LNCAP (cell line): ENCODE results near the gene PEAK1.

Experiments used
- CTCF ChIP-seq: fragments of 450-650 bp; IDR thresholded peaks from 2 replicates; pipeline ENCODE4 v1.5.1; 2017; ENCODE audit warnings: mild to moderate bottlenecking

Gene PEAK1

GRCh38 chr15:77309392-77309791, 110.5 kb downstream of the PEAK1 start:
- TF ChIP-seq CTCF, result no peak

- TF ChIP-seq CTCF, result no peak
Measured at GRCh38 chr15:77305953-77306352, 114.0 kb downstream of the PEAK1 start.

GRCh38 chr15:77296773-77297337, 123.0 kb downstream of the PEAK1 start:
- TF ChIP-seq CTCF, result no peak

GRCh38 chr15:77295446-77295845, 124.5 kb downstream of the PEAK1 start:
- TF ChIP-seq CTCF, result no peak

GRCh38 chr15:77292969-77293558, 126.8 kb downstream of the PEAK1 start:
- TF ChIP-seq CTCF, result no peak

GRCh38 chr15:77291107-77291506, 128.8 kb downstream of the PEAK1 start:
- no peak for TF ChIP-seq CTCF

DNA sequence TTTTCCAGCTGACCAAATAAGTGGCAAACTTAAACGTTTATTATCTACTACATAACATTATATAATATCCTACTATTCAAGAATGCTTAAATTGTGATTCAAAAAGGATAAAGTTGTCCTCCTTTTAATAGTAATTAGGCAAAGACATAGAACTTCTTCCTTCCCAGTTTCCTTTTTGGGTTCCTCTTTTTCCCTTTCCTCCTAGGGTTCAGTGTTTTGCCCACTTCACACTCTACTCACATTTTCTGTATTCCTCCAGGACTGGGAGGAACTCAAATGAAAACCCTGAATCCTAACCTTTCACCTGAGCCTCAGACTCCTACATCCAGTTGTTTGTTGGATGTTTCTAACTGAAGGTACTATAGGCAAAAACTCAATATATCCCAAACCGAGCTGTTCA, 132.5 kb downstream of the PEAK1 start:
- no peak for TF ChIP-seq CTCF
